ENCODE results near the gene MRRF. TPM values are rescaled to one million over a fixed set of nuclear protein-coding genes. Genes with fewer than 3 reads are reported as not detected.

MRRF gene
- total and polyA plus RNA-seq, 7 experiments from 2014 or later, result 18.6 to 35.8 (median 31.8) TPM

DNA sequence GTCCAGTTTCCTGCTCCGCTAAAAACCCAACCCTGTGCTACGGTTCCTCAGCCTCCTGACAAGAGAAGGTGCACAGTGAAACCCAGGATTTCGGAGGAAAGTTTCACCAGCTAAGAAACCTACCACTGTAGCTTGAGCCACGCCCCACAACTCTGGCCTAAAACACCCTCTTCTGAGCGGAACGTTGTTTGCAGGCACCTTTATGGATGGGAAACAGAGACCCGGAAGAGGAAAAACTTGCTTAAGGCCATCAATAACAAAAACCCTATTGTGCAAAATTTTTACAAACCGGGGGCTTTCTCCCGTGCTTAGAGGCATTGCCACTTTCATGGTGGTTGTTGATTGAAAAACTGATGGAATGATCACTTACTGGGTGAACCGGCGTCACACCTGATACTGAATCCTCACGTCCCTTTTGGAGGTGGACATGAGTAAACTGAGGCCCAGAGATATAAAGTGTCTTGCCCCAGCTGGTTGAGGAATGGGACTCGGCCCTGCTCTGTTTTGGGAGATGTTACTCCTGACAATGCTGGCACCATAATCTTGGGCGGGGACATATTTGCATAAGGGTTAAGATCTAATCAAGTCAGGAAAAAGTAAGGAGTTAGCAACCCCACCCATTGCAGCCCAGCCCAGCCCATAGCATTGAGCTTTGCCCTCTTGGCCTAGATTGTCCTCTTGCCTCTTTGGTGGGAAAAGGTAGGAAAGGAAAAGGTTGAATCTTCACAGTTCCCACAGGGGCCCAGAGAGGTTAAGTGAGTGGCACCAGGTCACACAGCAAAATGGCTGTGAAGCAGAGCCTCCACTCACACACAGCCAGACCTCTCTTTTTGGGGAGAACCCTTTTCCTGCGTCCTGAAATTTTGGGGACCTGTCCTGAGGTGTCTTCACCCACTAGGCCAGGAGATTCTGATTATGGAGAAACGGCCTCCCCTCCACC is 82.9 kb downstream of the MRRF start:
- Histone ChIP-seq H3K36me3 (ENCODE audit: control insufficient read depth in 2 of 3, insufficient read depth in 3 of 3, low read length in 3 of 3) (no peaks in the 10 kb centered on the region), H3K4me1 (ENCODE audit: control insufficient read depth in 2 of 2, insufficient read depth in 2 of 2, low read length in 2 of 2) (no peaks in the 10 kb centered on the region), H3K27me3 (ENCODE audit: control insufficient read depth in 2 of 2, insufficient read depth in 2 of 2, low read length in 2 of 2) (peaks cover 0 to 4% of the 10 kb centered on the region in 2 donors), H3K9me3 (ENCODE audit: control insufficient read depth in 2 of 3, low read length in 3 of 3) (no peaks in the 10 kb centered on the region), H3K27ac (ENCODE audit: low read depth, low read length) (no peak overlapping the region), H3K4me3 (ENCODE audit: low read length) (peak overlapping the region; percentile 32)
- intact Hi-C loops (cut with micrococcal nuclease), result no loop called here
- Mint-ChIP-seq H3K27ac (peak overlapping the region in 3 of 9 donors; percentile 42 to 57 (median 46)), H3K36me3 (no peaks in the 10 kb centered on the region), H3K4me3 (peak overlapping the region; percentile 69 to 85 (median 82)), H3K4me1 (peaks cover 7 to 19% (median 14%) of the 10 kb centered on the region in 7 donors), H3K9me3 (peaks cover 0 to 4% (median under 1%) of the 10 kb centered on the region in 11 donors), H3K27me3 (peaks cover 33 to 58% (median 44%) of the 10 kb centered on the region in 5 donors)
- ATAC-seq (no peak), DNase-seq (peak in 1 of 9 donors; percentile 9)
- POLR2A ChIA-PET, result interaction anchor here (0.9 kb wide), 1 partner anchor 248 kb away, joined by 3 read pairs; no protein-coding TSS in a partner anchor
- CTCF ChIA-PET, result interaction anchor here (0.5 to 5.9 kb wide), 5 partner anchors 42 to 250 kb away, joined by 3 to 78 read pairs (median 6); no protein-coding TSS in a partner anchor

DNA sequence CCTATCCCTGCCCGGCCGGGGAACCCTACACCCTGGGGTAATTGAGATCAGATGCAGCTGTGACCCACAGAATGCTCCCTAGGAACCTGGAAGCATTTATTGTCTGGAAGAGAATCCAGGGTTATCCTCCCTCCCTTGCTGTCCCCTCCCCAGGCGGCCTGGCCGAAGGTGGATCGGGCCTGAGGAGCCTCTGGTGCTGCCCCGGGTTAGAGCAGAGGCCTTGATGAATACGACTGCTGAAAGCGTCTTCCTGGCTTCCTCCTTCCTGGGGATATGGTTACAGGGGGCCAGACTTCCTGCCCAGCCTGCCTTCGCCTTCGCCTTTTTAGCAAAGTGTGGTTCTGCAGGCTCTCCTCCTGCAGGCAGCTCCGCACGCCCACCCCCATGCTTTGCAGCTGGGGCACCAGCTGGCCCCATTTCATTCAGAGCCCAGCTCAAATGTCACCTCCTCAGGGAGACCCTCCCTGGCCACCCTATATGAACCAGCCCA is 83.7 kb downstream of the MRRF start:
- intact Hi-C loops (cut with micrococcal nuclease), result no loop called here
- ChIA-PET POLR2A (no interaction called here), CTCF (interaction anchor here (1.2 to 5.9 kb wide), 3 partner anchors 59 to 251 kb away, joined by 3 to 78 read pairs (median 58); no protein-coding TSS in a partner anchor)
- ATAC-seq, result no peak
- H3K4me3 ChIP-seq (ENCODE audit: low read length), result no peak overlapping the region
- no peaks in the 10 kb centered on the region for H3K36me3 ChIP-seq (ENCODE audit: control insufficient read depth in 2 of 3, insufficient read depth in 3 of 3, low read length in 3 of 3)
- H3K9me3 Mint-ChIP-seq, result peaks cover 0 to 6% (median 3%) of the 10 kb centered on the region in 11 donors
- no peak overlapping the region for H3K27ac ChIP-seq (ENCODE audit: low read depth, low read length)
- H3K4me1 Mint-ChIP-seq, result peaks cover 7 to 19% (median 14%) of the 10 kb centered on the region in 7 donors
- H3K9me3 ChIP-seq (ENCODE audit: control insufficient read depth in 2 of 3, low read length in 3 of 3), result no peaks in the 10 kb centered on the region
- H3K27ac Mint-ChIP-seq, result peak overlapping the region in 3 of 9 donors; percentile 46 to 58 (median 53)
- DNase-seq, result no peak
- peak overlapping the region in 4 of 10 donors; percentile 18 to 82 (median 42) for H3K4me3 Mint-ChIP-seq
- H3K4me1 ChIP-seq (ENCODE audit: control insufficient read depth in 2 of 2, insufficient read depth in 2 of 2, low read length in 2 of 2), result no peaks in the 10 kb centered on the region
- no peaks in the 10 kb centered on the region for H3K36me3 Mint-ChIP-seq
- H3K27me3 ChIP-seq (ENCODE audit: control insufficient read depth in 2 of 2, insufficient read depth in 2 of 2, low read length in 2 of 2), result peaks cover 0 to 4% of the 10 kb centered on the region in 2 donors
- H3K27me3 Mint-ChIP-seq, result peaks cover 33 to 58% (median 44%) of the 10 kb centered on the region in 5 donors

DNA sequence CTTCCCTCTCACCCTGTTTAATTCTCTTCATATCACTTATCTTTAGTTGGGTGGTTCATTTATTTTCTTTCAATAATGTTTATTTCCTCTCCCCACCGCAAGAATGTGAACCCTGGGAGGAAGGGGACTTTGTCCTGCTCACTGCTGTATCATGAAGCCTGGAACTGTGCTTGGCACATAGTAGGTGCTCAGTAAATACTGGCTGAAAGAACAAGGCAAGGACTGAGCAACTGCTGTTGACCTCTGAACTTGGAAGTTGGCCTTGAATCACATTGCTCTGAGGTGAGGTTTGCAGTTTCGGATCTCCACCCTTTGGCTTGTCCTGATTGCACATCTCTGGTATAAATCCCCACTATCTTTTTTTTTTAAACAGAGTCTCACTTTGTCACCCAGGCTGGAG is 84.1 kb downstream of the MRRF start:
- H3K36me3 ChIP-seq (ENCODE audit: control insufficient read depth in 2 of 3, insufficient read depth in 3 of 3, low read length in 3 of 3), result no peaks in the 10 kb centered on the region
- no peaks in the 10 kb centered on the region for H3K36me3 Mint-ChIP-seq
- H3K4me3 ChIP-seq (ENCODE audit: low read length), result no peak overlapping the region
- no peaks in the 10 kb centered on the region for H3K9me3 ChIP-seq (ENCODE audit: control insufficient read depth in 2 of 3, low read length in 3 of 3)
- DNase-seq (no peak), ATAC-seq (no peak)
- H3K4me3 Mint-ChIP-seq, result peak overlapping the region in 5 of 10 donors; percentile 18 to 42 (median 41)
- POLR2A ChIA-PET, result no interaction called here
- H3K27me3 Mint-ChIP-seq, result peaks cover 32 to 57% (median 43%) of the 10 kb centered on the region in 5 donors
- CTCF ChIA-PET, result interaction anchor here (1.7 to 5.9 kb wide), 3 partner anchors 43 to 251 kb away, joined by 5 to 78 read pairs (median 58); no protein-coding TSS in a partner anchor
- intact Hi-C loops (cut with micrococcal nuclease), result no loop called here
- peaks cover 0 to 8% (median 5%) of the 10 kb centered on the region in 11 donors for H3K9me3 Mint-ChIP-seq
- peak overlapping the region in 3 of 9 donors; percentile 46 to 58 (median 53) for H3K27ac Mint-ChIP-seq
- H3K4me1 ChIP-seq (ENCODE audit: control insufficient read depth in 2 of 2, insufficient read depth in 2 of 2, low read length in 2 of 2), result no peaks in the 10 kb centered on the region
- H3K27ac ChIP-seq (ENCODE audit: low read depth, low read length), result no peak overlapping the region
- H3K4me1 Mint-ChIP-seq, result peaks cover 7 to 19% (median 14%) of the 10 kb centered on the region in 7 donors
- peaks cover 0 to 4% of the 10 kb centered on the region in 2 donors for H3K27me3 ChIP-seq (ENCODE audit: control insufficient read depth in 2 of 2, insufficient read depth in 2 of 2, low read length in 2 of 2)

DNA sequence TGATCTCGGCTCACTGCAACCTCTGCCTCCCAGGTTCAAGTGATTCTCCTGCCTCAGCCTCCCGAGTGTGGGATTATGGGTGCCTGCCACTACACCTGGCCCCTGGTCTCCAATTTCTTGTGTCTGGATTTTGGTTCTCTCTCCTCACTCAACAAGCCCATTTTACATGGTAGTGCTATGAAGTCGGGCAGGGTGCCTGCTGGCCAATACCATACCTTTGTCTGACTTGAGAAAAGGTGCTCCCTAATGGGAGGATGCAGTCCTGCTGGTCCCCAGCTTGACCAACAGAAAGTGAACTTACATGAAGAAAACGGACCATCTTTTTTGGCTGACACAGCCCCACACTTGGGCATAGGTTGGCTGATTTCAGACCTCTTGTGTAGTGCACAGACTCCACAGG is 84.5 kb downstream of the MRRF start:
- H3K27me3 ChIP-seq (ENCODE audit: control insufficient read depth in 2 of 2, insufficient read depth in 2 of 2, low read length in 2 of 2), result peaks cover 0 to 4% of the 10 kb centered on the region in 2 donors
- H3K4me3 Mint-ChIP-seq, result peak overlapping the region in 3 of 10 donors; percentile 21 to 41 (median 41)
- no peaks in the 10 kb centered on the region for H3K9me3 ChIP-seq (ENCODE audit: control insufficient read depth in 2 of 3, low read length in 3 of 3)
- ATAC-seq (no peak), DNase-seq (no peak)
- H3K27me3 Mint-ChIP-seq, result peaks cover 28 to 52% (median 39%) of the 10 kb centered on the region in 5 donors
- H3K9me3 Mint-ChIP-seq, result peaks cover 0 to 9% (median 5%) of the 10 kb centered on the region in 11 donors
- ChIA-PET POLR2A (no interaction called here), CTCF (interaction anchor here (1.1 to 5.9 kb wide), 6 partner anchors 9 to 252 kb away, joined by 3 to 78 read pairs (median 8); no protein-coding TSS in a partner anchor)
- H3K4me3 ChIP-seq (ENCODE audit: low read length), result no peak overlapping the region
- peak overlapping the region in 1 of 9 donors; percentile 46 for H3K27ac Mint-ChIP-seq
- no peak overlapping the region for H3K27ac ChIP-seq (ENCODE audit: low read depth, low read length)
- intact Hi-C loops (cut with micrococcal nuclease), result no loop called here
- peaks cover 7 to 19% (median 14%) of the 10 kb centered on the region in 7 donors for H3K4me1 Mint-ChIP-seq
- H3K4me1 ChIP-seq (ENCODE audit: control insufficient read depth in 2 of 2, insufficient read depth in 2 of 2, low read length in 2 of 2), result no peaks in the 10 kb centered on the region
- H3K36me3 ChIP-seq (ENCODE audit: control insufficient read depth in 2 of 3, insufficient read depth in 3 of 3, low read length in 3 of 3), result no peaks in the 10 kb centered on the region
- no peaks in the 10 kb centered on the region for H3K36me3 Mint-ChIP-seq

DNA sequence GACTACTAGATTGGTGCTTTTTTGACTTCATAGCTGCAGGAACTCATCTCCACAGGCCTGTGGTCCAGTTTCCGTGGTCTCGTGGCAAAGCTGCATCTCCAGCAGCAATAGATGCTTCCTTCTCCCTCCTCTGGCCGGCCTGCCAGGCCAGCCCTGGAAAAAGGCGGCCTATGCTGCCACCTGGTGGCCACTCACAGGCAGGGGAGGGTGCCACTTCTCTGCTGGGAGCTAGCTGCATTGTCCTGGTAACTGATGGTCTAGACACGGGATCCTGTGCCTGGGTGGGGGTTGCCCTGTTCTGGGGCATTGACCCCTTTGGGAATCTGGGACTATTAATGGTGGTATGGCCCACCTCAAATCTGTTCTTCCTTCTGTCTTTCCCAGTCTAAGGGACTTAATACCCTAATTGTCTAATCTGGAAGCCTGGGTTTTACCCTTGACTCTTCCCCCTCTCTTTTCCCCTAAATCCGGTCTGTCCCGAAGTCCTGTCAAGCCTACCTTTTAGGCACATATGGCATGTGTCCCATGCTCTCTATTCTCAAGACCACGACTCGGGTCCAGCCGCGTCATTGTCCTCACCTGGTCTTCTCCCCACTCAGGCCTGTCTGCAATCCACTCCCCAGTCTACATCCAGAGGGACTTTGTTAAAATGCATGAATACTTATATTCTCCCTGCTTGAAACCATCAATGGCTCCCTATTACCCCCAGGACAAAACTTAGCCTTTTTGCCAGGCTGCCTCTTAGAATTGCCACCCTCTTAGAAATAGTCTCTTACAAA is 86.1 kb downstream of the MRRF start:
- ChIA-PET CTCF (interaction anchor here (1.2 to 5.9 kb wide), 8 partner anchors 11 to 458 kb away, joined by 3 to 78 read pairs (median 7); no protein-coding TSS in a partner anchor), POLR2A (interaction anchor here (0.7 kb wide), 1 partner anchor 53 kb away, joined by 6 read pairs; no protein-coding TSS in a partner anchor)
- Histone ChIP-seq H3K27ac (ENCODE audit: low read depth, low read length) (no peak overlapping the region), H3K4me1 (ENCODE audit: control insufficient read depth in 2 of 2, insufficient read depth in 2 of 2, low read length in 2 of 2) (no peaks in the 10 kb centered on the region), H3K9me3 (ENCODE audit: control insufficient read depth in 2 of 3, low read length in 3 of 3) (no peaks in the 10 kb centered on the region), H3K27me3 (ENCODE audit: control insufficient read depth in 2 of 2, insufficient read depth in 2 of 2, low read length in 2 of 2) (peaks cover 0 to 3% of the 10 kb centered on the region in 2 donors), H3K4me3 (ENCODE audit: low read length) (no peak overlapping the region), H3K36me3 (ENCODE audit: control insufficient read depth in 2 of 3, insufficient read depth in 3 of 3, low read length in 3 of 3) (no peaks in the 10 kb centered on the region)
- intact Hi-C loops (cut with micrococcal nuclease), result loop anchor here (1.0 to 10.0 kb wide), 7 partner anchors 86 to 460 kb away; partner anchors contain the start of genes MRRF (in 1 of the 2) and RBM18 (in 1 of the 2)
- no peaks in the 10 kb centered on the region for H3K36me3 Mint-ChIP-seq
- peaks cover 0 to 9% (median 5%) of the 10 kb centered on the region in 11 donors for H3K9me3 Mint-ChIP-seq
- H3K4me1 Mint-ChIP-seq, result peaks cover 7 to 19% (median 14%) of the 10 kb centered on the region in 7 donors
- no peak overlapping the region for H3K27ac Mint-ChIP-seq
- DNase-seq (peak; percentile 46 to 84 (median 66)), ATAC-seq (peak; percentile 88)
- peaks cover 28 to 39% (median 34%) of the 10 kb centered on the region in 5 donors for H3K27me3 Mint-ChIP-seq
- H3K4me3 Mint-ChIP-seq, result peak overlapping the region in 1 of 10 donors; percentile 13
